CD4-positive, alpha-beta T cell treated with Interleukin-15 for 4 hours (primary cell): ENCODE measurements around the gene ARL4C.

Source experiments
- DNase-seq: peaks from one replicate; pipeline ENCODE4 v3.0.0-alpha.2; 2020; ENCODE audit warnings: low spot score

ARL4C gene

GRCh38 chr2:234446404-234447076 lies 50.3 kb downstream of the ARL4C start:
- peak; percentile 86 for DNase-seq

GRCh38 chr2:234444893-234445292 lies 52.0 kb downstream of the ARL4C start:
- peak; percentile 52 for DNase-seq

- DNase-seq, result no peak
Observed at GRCh38 chr2:234444242-234444730, 52.6 kb downstream of the ARL4C start.
